ENCODE measurements around the gene ALPK3. TPM values are rescaled to one million over a fixed set of nuclear protein-coding genes. Genes with fewer than 3 reads are reported as not detected.

Gene ALPK3
- total RNA-seq, 1 experiment from 2014 or later: 17.7 TPM

- Histone ChIP-seq H3K56ac (ENCODE audit: insufficient read length, low read depth, low read length) (no peak overlapping the region), H3K23ac (ENCODE audit: insufficient read length, low read depth, low read length) (no peak overlapping the region), H3K4me1 (ENCODE audit: insufficient read depth, low read length) (no peaks in the 10 kb centered on the region), H3K23me2 (ENCODE audit: insufficient read length, low read depth, low read length, poor library complexity, severe bottlenecking) (no peaks in the 10 kb centered on the region), H2BK15ac (ENCODE audit: low read depth, low read length) (no peak overlapping the region), H3K14ac (ENCODE audit: insufficient read depth, low read length) (no peak overlapping the region), H2BK20ac (ENCODE audit: low read depth, low read length, poor library complexity, severe bottlenecking) (no peak overlapping the region), H3T11ph (ENCODE audit: low read length) (no peak overlapping the region), H3K9ac (ENCODE audit: extremely low read depth, insufficient read length, low read length) (no peak overlapping the region), H2AK5ac (ENCODE audit: insufficient read length, low read length) (no peak overlapping the region), H4K20me1 (ENCODE audit: control insufficient read depth, insufficient read depth, insufficient read length) (no peaks in the 10 kb centered on the region), H3K27ac (ENCODE audit: insufficient read length, low read depth, low read length) (no peak overlapping the region), H3K9me3 (ENCODE audit: control insufficient read depth, low read depth, low read length) (no peaks in the 10 kb centered on the region), H2AFZ (ENCODE audit: low read length) (no peak overlapping the region), H3K27me3 (ENCODE audit: insufficient read depth, low read length) (no peaks in the 10 kb centered on the region), H4K5ac (ENCODE audit: insufficient read length, low read depth, low read length) (no peak overlapping the region), H3K18ac (ENCODE audit: insufficient read length, low read depth, low read length) (no peak overlapping the region), H3K4me2 (ENCODE audit: insufficient read depth, insufficient read length, low read length) (no peak overlapping the region), H3K79me1 (ENCODE audit: insufficient read depth, low read depth, low read length, poor library complexity, severe bottlenecking) (no peaks in the 10 kb centered on the region), H2BK12ac (ENCODE audit: insufficient read length, low read depth, low read length) (no peak overlapping the region), H4K91ac (ENCODE audit: insufficient read length, low read depth, low read length) (no peak overlapping the region), H3K4ac (ENCODE audit: low read depth, low read length) (no peak overlapping the region), H3K79me2 (ENCODE audit: insufficient read depth, low read length) (no peaks in the 10 kb centered on the region), H4K8ac (replicated peaks; ENCODE audit: insufficient read length, low read depth, low read length) (no peak overlapping the region), H2BK120ac (ENCODE audit: low read depth, low read length, poor library complexity, severe bottlenecking) (no peak overlapping the region), H2BK5ac (ENCODE audit: insufficient read length, low read length) (no peak overlapping the region)
- H3K4me3 Mint-ChIP-seq: no peak overlapping the region
- no peak for TF ChIP-seq CTCF (conservative IDR thresholded peaks at IDR 0.05)
- no CpG with 5 or more reads among the region's 17 CpGs for WGBS (ENCODE audit: extremely low coverage, insufficient read length, low lambda C conversion rate)
- H3K27me3 Mint-ChIP-seq (ENCODE audit: low read depth): no peaks in the 10 kb centered on the region
- H3K36me3 Mint-ChIP-seq (ENCODE audit: insufficient read depth in 1 of 3, low read depth in 3 of 3): peaks cover 0 to 31% (median 0%) of the 10 kb centered on the region in 3 experiments; a peak in 2 of 7 replicates
- H3K9me3 Mint-ChIP-seq: no peaks in the 10 kb centered on the region
- H3K27ac Mint-ChIP-seq: no peak overlapping the region
- no peak for DNase-seq
- no peaks in the 10 kb centered on the region; a peak in 1 of 4 replicates for H3K4me1 Mint-ChIP-seq
Observed at GRCh38 chr15:84862214-84862975, 45.2 kb downstream of the ALPK3 start.

Data from H9 (cell line).